K562 (cell line): ENCODE data around the gene KAZN. TPM values are rescaled to one million over a fixed set of nuclear protein-coding genes. Genes with fewer than 3 reads are reported as not detected.

Experiments
- ATAC-seq: fragments of 200-7000 bp; cut with Tn5 transposase; 3 replicates; pipeline ENCODE4 v1.9.1; 2020; ENCODE audit warnings: moderate library complexity
- BruUV-seq: library from RNA; stranded (reverse); fragments of 400-500 nt; replicated peaks from 2 replicates; lab custom pipeline; 2021; lab: Mats Ljungman, UMichigan
- CTCF ChIA-PET: fragments of 300-600 bp; formaldehyde crosslinking; extraction: SDS; loops from one replicate; lab custom pipeline; 2021; ENCODE audit warnings: low intra/inter-chr PET ratio; lab: Yijun Ruan, JAX
- POLR2A ChIA-PET: fragments of 300-600, 350-650 bp; sonication (Branson Sonifier 250); formaldehyde crosslinking; extraction: SDS; loops from one replicate; lab custom pipeline; 2021; ENCODE audit warnings: antibody characterized with exemption, inconsistent platforms; lab: Yijun Ruan, JAX
- DNase-seq, 4 experiments: peaks; one replicate each; pipeline versions ENCODE4 v3.0.0 to v3.0.0-alpha.2; 2011 to 2018; ENCODE audit warnings: low spot score in 3 of 4, mixed read lengths in 3 of 4; ENCODE audit errors: extremely low read depth in 1 of 4
- FAIRE-seq: peaks from 2 replicates; lab custom pipeline; 2011; peaks lifted over from hg19 to GRCh38; lab: Jason Lieb, UNC
- H2AFZ ChIP-seq: 2 replicates; pipeline ENCODE4 v1.6.0; 2011; ENCODE audit warnings: low read depth, low read length, control low read depth, inconsistent platforms
- H3K27ac ChIP-seq: fragments of 200-600 bp; 3 replicates; pipeline ENCODE4 v1.8.0; 2011; ENCODE audit warnings: low read depth, mild to moderate bottlenecking, control low read depth, inconsistent platforms, low read length, moderate library complexity, mixed read lengths; ENCODE audit errors: extremely low read depth
- H3K27me3 ChIP-seq, 2 experiments: fragments of 300-600 bp in 1 of 2; 2 replicates in 1 of 2; 3 replicates in 1 of 2; pipeline versions ENCODE4 v1.6.0 to v1.8.0; 2011; ENCODE audit warnings: inconsistent platforms in 2 of 2, low read length in 2 of 2, mild to moderate bottlenecking in 1 of 2, mixed read lengths in 1 of 2, moderate library complexity in 1 of 2; ENCODE audit not compliant: control insufficient read depth in 2 of 2, insufficient read depth in 2 of 2
- H3K36me3 ChIP-seq: fragments of 300-600 bp; 3 replicates; pipeline ENCODE4 v1.8.0; 2011; ENCODE audit warnings: mild to moderate bottlenecking, low read length, inconsistent platforms; ENCODE audit not compliant: control insufficient read depth, insufficient read depth
- H3K4me1 ChIP-seq, 2 experiments: fragments of 200-600 bp in 1 of 2; replicated peaks in 1 of 2; 2 replicates in 1 of 2; 3 replicates in 1 of 2; pipeline versions ENCODE4 v1.5.1 to v1.8.0; 2011; ENCODE audit warnings: inconsistent platforms in 2 of 2, low read length in 2 of 2, mild to moderate bottlenecking in 1 of 2, mixed read lengths in 1 of 2, moderate library complexity in 1 of 2; ENCODE audit not compliant: control insufficient read depth in 2 of 2, insufficient read depth in 2 of 2
- H3K4me2 ChIP-seq: 2 replicates; pipeline ENCODE4 v1.6.1; 2011; ENCODE audit warnings: low read length, control low read depth, inconsistent platforms, mixed read lengths; ENCODE audit not compliant: insufficient read depth
- H3K4me3 ChIP-seq: fragments of 200-600 bp; sonication (generic), shearing (Covaris generic); 2 replicates; pipeline ENCODE4 v1.5.1; 2016; ENCODE audit warnings: control low read depth, inconsistent platforms
- H3K79me2 ChIP-seq: fragments of 200-600 bp; 3 replicates; pipeline ENCODE4 v1.8.0; 2011; ENCODE audit warnings: low read length, inconsistent platforms; ENCODE audit not compliant: control insufficient read depth, insufficient read depth
- H3K9ac ChIP-seq, 2 experiments: 2 replicates each; pipeline versions ENCODE4 v1.6.0 to v1.6.1; 2011; ENCODE audit warnings: low read depth in 2 of 2, low read length in 2 of 2, control low read depth in 1 of 2, inconsistent platforms in 1 of 2, mild to moderate bottlenecking in 1 of 2, mixed read lengths in 1 of 2; ENCODE audit not compliant: insufficient read depth in 1 of 2
- H3K9me1 ChIP-seq: one replicate; pipeline ENCODE4 v1.6.0; 2011; ENCODE audit warnings: inconsistent platforms, mild to moderate bottlenecking, low read length, moderate library complexity; ENCODE audit not compliant: control insufficient read depth, insufficient read depth
- H3K9me3 ChIP-seq: replicated peaks from 2 replicates; pipeline ENCODE4 v1.5.1; 2011; ENCODE audit warnings: low read depth, low read length, inconsistent platforms; ENCODE audit not compliant: control insufficient read depth, insufficient read depth
- H4K20me1 ChIP-seq: replicated peaks from 2 replicates; pipeline ENCODE4 v1.6.1; 2011; ENCODE audit warnings: low read length, inconsistent platforms, mixed read lengths; ENCODE audit not compliant: control insufficient read depth, insufficient read depth
- ARHGAP35 ChIP-seq: fragments of 450-650 bp; IDR thresholded peaks from 2 replicates; pipeline ENCODE4 v1.6.1; 2018; ENCODE audit not compliant: partially characterized antibody
- CEBPB ChIP-seq: fragments of 450-650 bp; IDR thresholded peaks from 2 replicates; pipeline ENCODE4 v1.6.1; 2016; ENCODE audit warnings: missing genetic modification characterization, missing compliant biosample characterization
- ETV1 ChIP-seq: fragments of 450-650 bp; conservative IDR thresholded peaks from 2 replicates; pipeline ENCODE4 v1.6.1; 2016; ENCODE audit warnings: missing genetic modification characterization, control low read depth, low read depth, missing compliant biosample characterization
- GATA2 ChIP-seq: sonication (generic); formaldehyde crosslinking; IDR thresholded peaks from 2 replicates; pipeline ENCODE4 v1.4.0; 2020; ENCODE audit warnings: mild to moderate bottlenecking, missing genetic modification reagents
- GATAD2B ChIP-seq: fragments of 450-650 bp; IDR thresholded peaks from 2 replicates; pipeline ENCODE4 v1.6.1; 2017; ENCODE audit warnings: mild to moderate bottlenecking, borderline replicate concordance
- GTF2E2 ChIP-seq: fragments of 200-800 bp; sonication (Bioruptor generic); IDR thresholded peaks from 2 replicates; pipeline ENCODE4 v1.6.1; 2016; ENCODE audit warnings: missing genetic modification characterization, missing compliant biosample characterization
- KDM1A ChIP-seq, 2 experiments: fragments of 450-650 bp; IDR thresholded peaks; 2 replicates each; pipeline ENCODE4 v1.6.1; 2016; ENCODE audit warnings: mild to moderate bottlenecking in 2 of 2
- POU5F1 ChIP-seq: fragments of 150-350 bp; IDR thresholded peaks from 2 replicates; pipeline ENCODE4 v1.6.1; 2014; ENCODE audit warnings: borderline replicate concordance, low read length, low read depth, mild to moderate bottlenecking; ENCODE audit not compliant: partially characterized antibody
- RCOR1 ChIP-seq, 2 experiments: IDR thresholded peaks; 2 replicates each; pipeline ENCODE4 v1.6.1; 2012; ENCODE audit warnings: low read depth in 2 of 2, low read length in 2 of 2, borderline replicate concordance in 1 of 2, improper control_type of control experiment in 1 of 2
- SETDB1 ChIP-seq: IDR thresholded peaks from one replicate; pipeline ENCODE4 v1.6.1; 2012; ENCODE audit warnings: low read length, control low read depth, inconsistent platforms
- SMAD4 ChIP-seq: fragments of 250-450 bp; sonication (Bioruptor Pico); conservative IDR thresholded peaks from 2 replicates; pipeline ENCODE4 v1.8.0; 2021; ENCODE audit warnings: inconsistent platforms, mild to moderate bottlenecking, moderate library complexity
- SMC3 ChIP-seq: conservative IDR thresholded peaks from 2 replicates; pipeline ENCODE4 v1.6.1; 2011; ENCODE audit warnings: low read depth, low read length, improper control_type of control experiment; ENCODE audit not compliant: insufficient read depth
- ZNF184 ChIP-seq: sonication (generic); formaldehyde crosslinking; IDR thresholded peaks from 2 replicates; pipeline ENCODE4 v1.5.0; 2020; ENCODE audit warnings: missing genetic modification reagents
- ZNF24 ChIP-seq: fragments of 450-650 bp; IDR thresholded peaks from 2 replicates; pipeline ENCODE4 v1.6.1; 2016
- WGBS: fragments of 100-300 bp; shearing (Covaris generic); methylation state at CpG from one replicate; pipeline ENCODE4 v1.1.6; 2016; ENCODE audit warnings: low coverage, mixed read lengths; ENCODE audit not compliant: insufficient coverage; ENCODE audit errors: missing lambda C conversion rate; 5-methylcytosine and 5-hydroxymethylcytosine counted together
- in situ Hi-C: fragments of 300-500 bp; cut with MboI; formaldehyde crosslinking; loops from 4 replicates; pipeline ENCODE4 v1.15.0; 2018; ENCODE audit warnings: inconsistent platforms, mixed read lengths
- intact Hi-C: fragments of 100-400 bp; cut with micrococcal nuclease; formaldehyde crosslinking; loops from 2 replicates; pipeline ENCODE4 v1.14.2; 2022
- polyA plus RNA-seq, 8 experiments: library from polyadenylated mRNA; depleted of rRNA in 4 of 8; stranded (reverse) in 5 of 8; unstranded in 3 of 8; fragments of >200 nt; fragmentation: Nextera tagmentation in 2 of 8; fragmentation: Illumina TruSeq in 1 of 8; extraction: Ambion mirVana in 2 of 8; extraction: Trizol in 1 of 8; gene quantifications; 2 replicates each; pipeline versions ENCODE4 v1.2.1 to v1.2.3, GENCODE V29; 2011 to 2014; ENCODE audit warnings: inconsistent platforms in 1 of 8, missing spikeins in 1 of 8
- total RNA-seq, 7 experiments: library from RNA; depleted of rRNA in 6 of 7; stranded (reverse); fragments of >200 nt in 6 of 7; fragmentation: Illumina TruSeq in 2 of 7; extraction: Trizol in 2 of 7; gene quantifications; 2 replicates each; pipeline versions ENCODE4 v1.2.1 to v1.2.3, GENCODE V29; 2011 to 2021; ENCODE audit warnings: low replicate concordance in 1 of 7
- TF ChIP-seq, protein P1 (sequence below): sonication (generic); formaldehyde crosslinking; IDR thresholded peaks from 2 replicates; pipeline ENCODE4 v1.8.1; 2023; ENCODE audit warnings: mild to moderate bottlenecking, missing genetic modification reagents
- TF ChIP-seq, protein P2 (sequence below): fragments of 450-650 bp; IDR thresholded peaks from 2 replicates; pipeline ENCODE4 v1.6.1; 2017; ENCODE audit warnings: antibody characterized with exemption
- TF ChIP-seq, protein P3 (sequence below): fragments of 450-650 bp; IDR thresholded peaks from 2 replicates; pipeline ENCODE4 v1.6.1; 2016; ENCODE audit warnings: mild to moderate bottlenecking

Gene KAZN
- total and polyA plus RNA-seq, 9 of the 15 experiments (the other 6 are each of a cell fraction or from before 2014, with no cell fraction given): 2.1 to 21.6 (median 5.4) TPM

DNA sequence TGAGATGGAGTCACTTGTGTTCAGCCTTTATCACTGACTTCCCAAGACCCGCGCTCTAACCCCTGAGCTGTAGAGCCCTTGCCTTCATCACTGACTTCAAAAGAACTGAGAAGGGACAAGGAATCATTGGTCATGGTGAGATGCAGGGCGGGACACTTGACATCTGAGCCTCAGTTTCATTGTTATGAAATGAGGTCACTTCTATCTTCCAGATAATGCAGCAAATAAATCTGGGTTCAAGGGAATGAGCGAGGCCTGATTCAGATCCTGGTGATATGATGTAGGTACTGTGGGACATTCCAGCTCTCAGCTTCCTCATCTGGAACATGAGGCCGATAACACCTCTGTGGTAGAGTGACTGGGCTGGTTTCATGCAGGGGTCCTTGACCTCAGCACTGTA lies 13.8 kb downstream of the KAZN start:
- no peak overlapping the region for H2AFZ ChIP-seq
- H3K27me3 ChIP-seq: peaks cover 20 to 45% of the 10 kb centered on the region in 2 experiments
- H3K4me3 ChIP-seq: no peak overlapping the region
- no peaks in the 10 kb centered on the region for H3K9me1 ChIP-seq
- intact Hi-C loops: no loop called here
- TF ChIP-seq, protein P1, sequence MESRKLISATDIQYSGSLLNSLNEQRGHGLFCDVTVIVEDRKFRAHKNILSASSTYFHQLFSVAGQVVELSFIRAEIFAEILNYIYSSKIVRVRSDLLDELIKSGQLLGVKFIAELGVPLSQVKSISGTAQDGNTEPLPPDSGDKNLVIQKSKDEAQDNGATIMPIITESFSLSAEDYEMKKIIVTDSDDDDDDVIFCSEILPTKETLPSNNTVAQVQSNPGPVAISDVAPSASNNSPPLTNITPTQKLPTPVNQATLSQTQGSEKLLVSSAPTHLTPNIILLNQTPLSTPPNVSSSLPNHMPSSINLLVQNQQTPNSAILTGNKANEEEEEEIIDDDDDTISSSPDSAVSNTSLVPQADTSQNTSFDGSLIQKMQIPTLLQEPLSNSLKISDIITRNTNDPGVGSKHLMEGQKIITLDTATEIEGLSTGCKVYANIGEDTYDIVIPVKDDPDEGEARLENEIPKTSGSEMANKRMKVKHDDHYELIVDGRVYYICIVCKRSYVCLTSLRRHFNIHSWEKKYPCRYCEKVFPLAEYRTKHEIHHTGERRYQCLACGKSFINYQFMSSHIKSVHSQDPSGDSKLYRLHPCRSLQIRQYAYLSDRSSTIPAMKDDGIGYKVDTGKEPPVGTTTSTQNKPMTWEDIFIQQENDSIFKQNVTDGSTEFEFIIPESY (CRISPR knock-in tag): no peak
- no peak for TF ChIP-seq GATA2 (CRISPR knock-in tag)
- 0 out of 4 replicates have a peak, but pooled peaks of 1 of the 2 experiments have one; percentile 16 for TF ChIP-seq RCOR1 (IDR thresholded peaks at IDR 0.05; ENCODE audit: borderline replicate concordance in 1 of 2, low read depth in 2 of 2, low read length in 2 of 2)
- no peak for TF ChIP-seq GTF2E2 (tag)
- TF ChIP-seq, protein P2, sequence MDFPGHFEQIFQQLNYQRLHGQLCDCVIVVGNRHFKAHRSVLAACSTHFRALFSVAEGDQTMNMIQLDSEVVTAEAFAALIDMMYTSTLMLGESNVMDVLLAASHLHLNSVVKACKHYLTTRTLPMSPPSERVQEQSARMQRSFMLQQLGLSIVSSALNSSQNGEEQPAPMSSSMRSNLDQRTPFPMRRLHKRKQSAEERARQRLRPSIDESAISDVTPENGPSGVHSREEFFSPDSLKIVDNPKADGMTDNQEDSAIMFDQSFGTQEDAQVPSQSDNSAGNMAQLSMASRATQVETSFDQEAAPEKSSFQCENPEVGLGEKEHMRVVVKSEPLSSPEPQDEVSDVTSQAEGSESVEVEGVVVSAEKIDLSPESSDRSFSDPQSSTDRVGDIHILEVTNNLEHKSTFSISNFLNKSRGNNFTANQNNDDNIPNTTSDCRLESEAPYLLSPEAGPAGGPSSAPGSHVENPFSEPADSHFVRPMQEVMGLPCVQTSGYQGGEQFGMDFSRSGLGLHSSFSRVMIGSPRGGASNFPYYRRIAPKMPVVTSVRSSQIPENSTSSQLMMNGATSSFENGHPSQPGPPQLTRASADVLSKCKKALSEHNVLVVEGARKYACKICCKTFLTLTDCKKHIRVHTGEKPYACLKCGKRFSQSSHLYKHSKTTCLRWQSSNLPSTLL: no peak
- TF ChIP-seq KDM1A (IDR thresholded peaks at IDR 0.05): peak in 1 of 2 experiments; percentile 12; a peak in 1 of 4 replicates
- TF ChIP-seq GATAD2B: no peak
- TF ChIP-seq CEBPB (tag): no peak
- no peak for TF ChIP-seq ARHGAP35
- no peak for TF ChIP-seq ZNF24
- TF ChIP-seq ZNF184 (CRISPR knock-in tag): no peak
- TF ChIP-seq POU5F1: no peak
- TF ChIP-seq SETDB1: no peak
- no peak for TF ChIP-seq ETV1
- TF ChIP-seq, protein P3, sequence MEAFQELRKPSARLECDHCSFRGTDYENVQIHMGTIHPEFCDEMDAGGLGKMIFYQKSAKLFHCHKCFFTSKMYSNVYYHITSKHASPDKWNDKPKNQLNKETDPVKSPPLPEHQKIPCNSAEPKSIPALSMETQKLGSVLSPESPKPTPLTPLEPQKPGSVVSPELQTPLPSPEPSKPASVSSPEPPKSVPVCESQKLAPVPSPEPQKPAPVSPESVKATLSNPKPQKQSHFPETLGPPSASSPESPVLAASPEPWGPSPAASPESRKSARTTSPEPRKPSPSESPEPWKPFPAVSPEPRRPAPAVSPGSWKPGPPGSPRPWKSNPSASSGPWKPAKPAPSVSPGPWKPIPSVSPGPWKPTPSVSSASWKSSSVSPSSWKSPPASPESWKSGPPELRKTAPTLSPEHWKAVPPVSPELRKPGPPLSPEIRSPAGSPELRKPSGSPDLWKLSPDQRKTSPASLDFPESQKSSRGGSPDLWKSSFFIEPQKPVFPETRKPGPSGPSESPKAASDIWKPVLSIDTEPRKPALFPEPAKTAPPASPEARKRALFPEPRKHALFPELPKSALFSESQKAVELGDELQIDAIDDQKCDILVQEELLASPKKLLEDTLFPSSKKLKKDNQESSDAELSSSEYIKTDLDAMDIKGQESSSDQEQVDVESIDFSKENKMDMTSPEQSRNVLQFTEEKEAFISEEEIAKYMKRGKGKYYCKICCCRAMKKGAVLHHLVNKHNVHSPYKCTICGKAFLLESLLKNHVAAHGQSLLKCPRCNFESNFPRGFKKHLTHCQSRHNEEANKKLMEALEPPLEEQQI: no peak
- no peak for TF ChIP-seq SMC3
- no peak for TF ChIP-seq SMAD4 (CRISPR knock-in tag)
- no peak overlapping the region for H3K4me2 ChIP-seq
- WGBS: 5% methylated on average over 5 of the region's 5 CpGs
- in situ Hi-C loops: no loop called here
- H3K9me3 ChIP-seq: no peaks in the 10 kb centered on the region
- no peak overlapping the region for H3K9ac ChIP-seq
- no peaks in the 10 kb centered on the region; the same call in 1 of the 2 replicates for H4K20me1 ChIP-seq
- H3K27ac ChIP-seq: no peak overlapping the region
- ChIA-PET POLR2A (no interaction called here), CTCF (no interaction called here)
- ATAC-seq: no peak
- no peaks in the 10 kb centered on the region for H3K36me3 ChIP-seq
- BruUV-seq: no TSS peak
- FAIRE-seq: no peak
- H3K79me2 ChIP-seq: no peaks in the 10 kb centered on the region
- no peak for DNase-seq
- H3K4me1 ChIP-seq: no peaks in the 10 kb centered on the region
